KOPT-K1 (cell line): ENCODE data around the gene RABEP2.
"Not testable (repeated sequence)": the region's sequence is repeated elsewhere in the genome, so short reads cannot be mapped to it uniquely, and the experiment has no call there.

ENCODE experiments used
- H3K27ac ChIP-seq: fragments of 200-600 bp; sonication (generic); 2 replicates; pipeline ENCODE4 v1.5.1; 2016; ENCODE audit warnings: antibody characterized with exemption, mild to moderate bottlenecking, low read depth, low read length; ENCODE audit not compliant: poor library complexity, severe bottlenecking
- H3K36me3 ChIP-seq: fragments of 200-600 bp; sonication (generic); 2 replicates; pipeline ENCODE4 v1.5.1; 2017; ENCODE audit warnings: antibody characterized with exemption, mild to moderate bottlenecking, low read length, moderate library complexity; ENCODE audit not compliant: insufficient read depth
- H3K9me3 ChIP-seq: fragments of 200-600 bp; sonication (generic); 2 replicates; pipeline ENCODE4 v1.5.1; 2017; ENCODE audit warnings: antibody characterized with exemption, low read length, mild to moderate bottlenecking; ENCODE audit not compliant: insufficient read depth, poor library complexity, severe bottlenecking

Gene RABEP2

DNA sequence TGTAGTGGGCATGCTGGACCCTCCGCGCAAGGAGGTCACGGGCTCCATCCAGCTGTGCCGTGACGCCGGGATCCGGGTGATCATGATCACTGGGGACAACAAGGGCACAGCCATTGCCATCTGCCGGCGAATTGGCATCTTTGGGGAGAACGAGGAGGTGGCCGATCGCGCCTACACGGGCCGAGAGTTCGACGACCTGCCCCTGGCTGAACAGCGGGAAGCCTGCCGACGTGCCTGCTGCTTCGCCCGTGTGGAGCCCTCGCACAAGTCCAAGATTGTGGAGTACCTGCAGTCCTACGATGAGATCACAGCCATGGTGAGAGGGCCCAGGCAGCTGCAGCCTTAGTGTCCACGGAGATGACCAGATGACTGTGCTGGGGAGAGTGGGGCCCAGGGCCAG lies 24.4 kb downstream of the RABEP2 start:
- no peaks in the 10 kb centered on the region for H3K9me3 ChIP-seq
- peak overlapping the region; percentile 76 for H3K27ac ChIP-seq

GRCh38 chr16:28899882-28900590 lies 25.0 kb downstream of the RABEP2 start:
- peaks cover 19% of the 10 kb centered on the region for H3K36me3 ChIP-seq
- H3K27ac ChIP-seq, result peak overlapping the region; percentile 76
- H3K9me3 ChIP-seq, result no peaks in the 10 kb centered on the region

More for the DNA sequence above, 24.4 kb downstream of the RABEP2 start:
- peaks cover 23% of the 10 kb centered on the region for H3K36me3 ChIP-seq

DNA sequence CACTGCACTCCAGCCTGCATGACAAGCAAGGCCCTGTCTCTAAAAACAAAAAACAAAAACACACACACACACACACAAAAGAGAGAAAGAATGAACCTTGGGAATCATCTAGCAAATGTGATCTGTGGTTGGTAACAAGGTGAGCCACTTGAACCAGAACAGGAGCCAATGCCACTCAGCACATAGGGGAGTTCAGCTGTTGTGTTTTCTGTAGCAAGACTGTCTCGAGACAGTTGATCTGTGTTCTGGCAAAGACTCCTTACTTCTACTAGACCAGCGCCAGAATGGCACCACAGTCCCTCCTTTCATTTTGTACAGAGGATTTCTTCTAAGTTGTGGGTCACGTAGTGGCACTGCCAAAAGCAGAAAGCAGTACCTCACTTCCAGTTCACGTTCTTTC lies 26.1 kb downstream of the RABEP2 start:
- H3K36me3 ChIP-seq, result peaks cover 8% of the 10 kb centered on the region
- H3K9me3 ChIP-seq, result no peaks in the 10 kb centered on the region
- peak overlapping the region; percentile 43 for H3K27ac ChIP-seq

GRCh38 chr16:28898266-28898665 lies 26.8 kb downstream of the RABEP2 start:
- Histone ChIP-seq H3K9me3 (no peaks in the 10 kb centered on the region), H3K36me3 (peaks cover 7% of the 10 kb centered on the region; the same call in 1 of the 2 replicates), H3K27ac (no peak overlapping the region)

DNA sequence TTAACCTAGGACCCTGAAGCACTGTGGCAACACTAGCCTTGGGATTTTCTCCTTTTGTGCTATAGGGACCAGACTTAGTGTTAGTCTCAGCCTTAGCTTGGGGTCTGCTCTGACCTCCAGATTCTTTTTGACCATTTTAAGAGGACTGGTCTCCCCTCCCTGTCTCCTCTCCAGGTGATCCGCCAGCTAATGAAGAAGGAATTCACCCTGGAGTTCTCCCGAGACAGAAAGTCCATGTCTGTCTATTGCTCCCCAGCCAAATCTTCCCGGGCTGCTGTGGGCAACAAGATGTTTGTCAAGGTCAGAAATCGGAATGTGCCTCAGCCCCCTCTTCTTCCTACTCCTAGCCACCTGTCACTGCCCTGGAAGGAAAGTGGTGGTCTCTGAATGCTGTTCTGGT lies 27.2 kb downstream of the RABEP2 start:
- H3K9me3 ChIP-seq, result no peaks in the 10 kb centered on the region
- H3K36me3 ChIP-seq, result peaks cover 7% of the 10 kb centered on the region; the same call in 1 of the 2 replicates
- no peak overlapping the region for H3K27ac ChIP-seq

GRCh38 chr16:28895609-28896008 lies 29.4 kb downstream of the RABEP2 start:
- H3K9me3 ChIP-seq, result no peaks in the 10 kb centered on the region
- H3K27ac ChIP-seq, result no peak overlapping the region
- peaks cover 7% of the 10 kb centered on the region; the same call in 1 of the 2 replicates for H3K36me3 ChIP-seq

GRCh38 chr16:28893291-28893690 lies 31.7 kb downstream of the RABEP2 start:
- Histone ChIP-seq H3K27ac (no peak overlapping the region), H3K9me3 (no peaks in the 10 kb centered on the region), H3K36me3 (peaks cover 5% of the 10 kb centered on the region; the same call in 1 of the 2 replicates)

DNA sequence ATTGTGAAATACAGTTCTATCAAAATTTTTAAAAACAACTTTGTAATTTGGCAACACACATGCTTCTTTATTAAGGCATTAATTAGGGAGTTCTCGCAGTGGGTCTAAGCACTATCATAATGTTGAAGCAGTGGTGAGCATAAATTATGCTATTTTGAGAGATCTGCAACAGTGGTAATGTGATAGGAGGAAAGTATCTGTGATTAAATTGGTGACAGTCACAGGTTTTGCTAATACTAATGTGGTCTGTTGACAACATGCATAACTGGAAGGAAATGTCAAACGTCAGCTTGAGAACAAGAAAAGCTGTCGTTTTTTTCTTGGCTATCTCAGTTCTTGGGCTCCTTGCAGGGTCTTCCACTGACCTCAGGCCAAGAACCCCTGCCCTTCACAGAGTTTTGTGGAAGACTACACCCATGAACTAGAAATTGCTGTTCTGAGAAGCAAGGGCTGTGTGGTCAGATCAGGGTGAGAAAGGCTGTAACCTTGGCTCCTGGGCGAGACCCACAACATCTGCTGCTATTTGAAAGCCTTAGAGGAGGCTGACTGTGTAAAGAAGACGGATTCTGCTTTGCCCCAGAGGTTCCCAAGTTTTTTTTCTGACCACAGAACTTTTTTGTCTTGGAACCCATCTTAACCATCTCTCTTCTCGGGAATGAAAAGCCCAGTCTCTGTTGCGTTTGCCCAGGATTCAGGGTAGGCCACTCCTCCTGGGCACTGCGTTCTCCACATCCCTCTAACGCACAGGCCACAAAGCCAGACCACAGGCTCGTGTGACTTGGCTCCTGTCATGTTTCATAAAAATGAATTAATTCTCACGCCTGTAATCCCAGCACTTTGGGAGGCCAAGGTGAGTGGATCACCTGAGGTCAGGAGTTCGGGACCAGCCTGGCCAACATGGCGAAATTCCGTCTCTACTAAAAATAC lies 32.8 kb downstream of the RABEP2 start:
- Histone ChIP-seq H3K36me3 (no peaks in the 10 kb centered on the region), H3K27ac (no peak overlapping the region), H3K9me3 (no peaks in the 10 kb centered on the region)

GRCh38 chr16:28890355-28890754 lies 34.7 kb downstream of the RABEP2 start:
- H3K36me3 ChIP-seq, H3K27ac ChIP-seq, H3K9me3 ChIP-seq: not testable (repeated sequence)

DNA sequence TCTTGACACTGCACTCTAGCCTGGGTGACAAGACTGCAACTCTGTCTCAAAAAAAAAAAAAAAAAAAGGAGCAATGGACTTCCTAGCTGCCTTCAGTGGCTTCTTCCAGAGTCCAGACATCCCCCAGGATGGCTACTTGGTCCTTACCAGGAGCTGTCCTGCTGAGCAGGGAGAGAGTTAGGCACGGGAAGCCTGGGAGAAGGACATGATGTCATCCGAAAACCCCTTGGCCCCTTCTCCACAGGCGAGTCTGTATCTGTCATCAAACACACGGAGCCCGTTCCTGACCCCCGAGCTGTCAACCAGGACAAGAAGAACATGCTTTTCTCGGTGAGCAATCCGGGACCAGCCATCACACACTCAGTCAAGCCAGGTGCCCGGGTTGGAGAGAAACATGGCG lies 38.1 kb downstream of the RABEP2 start:
- no peaks in the 10 kb centered on the region for H3K9me3 ChIP-seq
- H3K36me3 ChIP-seq, result no peaks in the 10 kb centered on the region
- H3K27ac ChIP-seq, result no peak overlapping the region

DNA sequence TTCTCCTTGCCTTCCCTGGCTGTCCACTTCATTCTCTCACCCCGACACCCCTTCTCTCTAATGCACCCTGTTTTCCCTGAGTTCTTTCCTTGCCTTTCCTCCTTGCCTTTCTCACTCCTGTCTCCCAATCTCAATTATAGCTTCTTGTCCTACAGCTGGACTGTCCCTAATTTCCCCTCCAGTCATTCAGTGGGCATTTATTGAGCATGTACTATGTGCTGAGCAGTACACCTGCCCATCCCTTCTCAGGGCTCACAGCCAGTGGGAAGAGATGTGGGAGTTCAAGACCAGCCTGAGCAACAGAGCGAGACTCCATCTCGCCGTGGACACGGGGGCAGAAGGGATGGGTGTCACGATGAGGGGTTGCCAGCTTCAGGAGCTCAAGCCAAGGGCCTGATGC lies 41.0 kb downstream of the RABEP2 start:
- H3K36me3 ChIP-seq, result no peaks in the 10 kb centered on the region
- H3K27ac ChIP-seq, result no peak overlapping the region
- H3K9me3 ChIP-seq, result no peaks in the 10 kb centered on the region

DNA sequence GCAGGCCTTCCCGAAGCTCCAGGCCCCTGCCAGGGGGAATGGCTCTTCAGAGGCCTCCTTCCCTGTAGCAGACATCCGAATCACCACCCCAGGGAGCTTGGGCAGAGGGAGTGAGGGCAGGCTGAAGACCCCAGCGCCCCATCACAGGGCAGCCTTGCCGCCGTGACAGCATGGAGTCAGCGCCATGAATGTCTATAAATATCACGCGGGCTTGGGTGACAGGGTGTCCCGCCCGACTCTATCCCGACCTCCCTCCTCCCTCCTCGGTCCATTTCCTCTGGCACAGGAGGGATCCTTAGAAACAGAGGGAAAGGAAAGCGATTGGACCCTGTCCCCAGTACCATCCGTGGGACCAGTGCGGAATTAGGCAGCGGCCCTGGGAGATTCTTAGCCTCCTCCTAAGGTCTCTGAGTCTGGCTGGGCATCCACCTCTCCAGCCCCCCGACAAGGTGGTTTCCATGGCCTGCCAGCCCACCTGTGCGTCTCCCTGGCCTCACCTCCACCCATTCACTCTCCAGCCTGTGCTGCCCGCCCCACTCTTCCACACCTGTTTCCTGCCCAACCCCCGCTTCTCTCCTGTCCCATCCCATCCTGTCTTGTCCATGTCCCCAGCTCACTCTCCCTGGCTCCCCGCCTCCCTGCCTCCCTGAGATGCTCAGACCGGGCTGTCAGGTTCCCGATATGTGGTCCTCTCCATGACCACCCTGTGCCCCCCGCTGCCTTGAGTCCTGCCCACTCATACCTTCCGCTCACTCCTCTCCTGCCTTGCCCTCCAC lies 41.6 kb downstream of the RABEP2 start:
- Histone ChIP-seq H3K27ac (no peak overlapping the region), H3K9me3 (no peaks in the 10 kb centered on the region), H3K36me3 (no peaks in the 10 kb centered on the region)

DNA sequence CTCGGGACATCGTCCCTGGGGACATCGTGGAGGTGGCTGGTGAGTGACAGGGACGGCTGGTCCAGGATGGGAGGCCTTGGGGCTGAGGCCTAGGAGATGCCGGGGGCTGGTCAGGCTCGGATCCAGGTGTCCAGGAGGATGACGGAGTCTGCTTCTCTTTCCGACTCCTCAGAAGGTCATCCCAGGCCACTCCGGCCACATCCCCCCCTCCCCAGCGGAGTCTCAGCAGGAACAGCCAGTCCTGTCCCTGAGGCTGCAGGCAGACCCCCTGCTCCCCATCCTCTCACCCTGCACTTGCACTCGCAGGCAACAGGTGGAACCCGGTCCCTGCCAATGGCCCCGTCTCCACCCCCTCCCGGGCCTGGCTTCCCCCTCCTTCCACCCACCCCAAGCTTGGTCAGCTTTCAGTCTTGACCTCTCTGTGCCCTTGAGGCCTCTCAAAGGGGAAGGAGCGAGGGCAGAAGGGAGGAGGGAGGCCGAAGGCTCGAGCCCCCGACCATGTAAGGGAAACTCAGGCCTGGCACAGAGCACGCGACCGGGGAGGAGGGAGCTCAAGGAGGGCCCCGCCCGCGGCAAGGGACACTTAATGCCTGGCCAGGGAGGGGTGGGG lies 42.4 kb downstream of the RABEP2 start:
- Histone ChIP-seq H3K36me3 (no peaks in the 10 kb centered on the region), H3K27ac (no peak overlapping the region), H3K9me3 (no peaks in the 10 kb centered on the region)

DNA sequence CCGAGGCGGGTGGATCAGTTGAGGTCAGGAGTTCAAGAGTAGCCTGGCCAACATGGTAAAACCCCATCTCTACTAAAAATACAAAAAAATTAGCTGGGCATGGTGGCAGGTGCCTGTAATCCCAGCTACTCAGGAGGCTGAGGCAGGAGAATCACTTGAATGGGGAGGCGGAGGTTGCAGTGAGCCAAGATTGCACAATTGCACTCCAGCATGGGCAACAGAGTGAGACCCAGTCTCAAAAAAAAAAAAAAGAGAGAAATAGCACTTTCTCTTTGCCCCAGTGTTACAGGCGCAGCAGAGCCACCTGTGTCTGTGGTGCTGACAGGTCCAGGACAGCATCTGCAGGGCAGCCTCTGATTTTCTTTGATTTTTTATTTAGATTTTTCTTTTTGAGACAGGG lies 43.5 kb downstream of the RABEP2 start:
- not testable (repeated sequence) for H3K27ac ChIP-seq, H3K9me3 ChIP-seq, H3K36me3 ChIP-seq
